Activated naive CD8-positive, alpha-beta T cell treated with anti-CD3 and anti-CD28 coated beads, Interleukin-2, amount 10 ng/mL, durations not matched to agents 7 days and 5 days (primary cell): ENCODE measurements around the gene CCDC116. TPM values are rescaled to one million over a fixed set of nuclear protein-coding genes. Genes with fewer than 3 reads are reported as not detected.

Experiments
- ATAC-seq: fragments of 150-1000 bp; cut with Tn5 transposase; one replicate; pipeline ENCODE4 v1.10.0; 2021; ENCODE audit warnings: low read depth, moderate library complexity
- POLR2A ChIA-PET: fragments of 350-600 bp; sonication (Branson Sonifier 250); formaldehyde crosslinking; loops from one replicate; lab custom pipeline; 2021; ENCODE audit warnings: antibody characterized with exemption; lab: Charles Lee
- DNase-seq: peaks from one replicate; pipeline ENCODE4 v3.0.0; 2021
- H3K27ac Mint-ChIP-seq: one replicate; pipeline ENCODE4 v1.8.0; 2022; ENCODE audit warnings: mild to moderate bottlenecking, mixed read lengths
- H3K27me3 Mint-ChIP-seq: one replicate; pipeline ENCODE4 v1.8.0; 2022; ENCODE audit warnings: mild to moderate bottlenecking, moderate library complexity, mixed read lengths
- H3K36me3 Mint-ChIP-seq: one replicate; pipeline ENCODE4 v1.8.0; 2021; ENCODE audit warnings: mild to moderate bottlenecking, mixed read lengths
- H3K4me1 Mint-ChIP-seq: one replicate; pipeline ENCODE4 v1.8.0; 2021; ENCODE audit warnings: mixed read lengths
- H3K4me3 Mint-ChIP-seq: one replicate; pipeline ENCODE4 v1.8.0; 2022; ENCODE audit warnings: mild to moderate bottlenecking, moderate library complexity, mixed read lengths
- H3K9me3 Mint-ChIP-seq: one replicate; pipeline ENCODE4 v1.8.0; 2021; ENCODE audit warnings: mixed read lengths
- total RNA-seq, 2 experiments: library from RNA; stranded (reverse); gene quantifications; one replicate each; pipeline ENCODE4 v1.2.3, GENCODE V29; 2021

Gene CCDC116
- total RNA-seq, 2 experiments from 2014 or later = 0.50 to 0.79 TPM

DNA sequence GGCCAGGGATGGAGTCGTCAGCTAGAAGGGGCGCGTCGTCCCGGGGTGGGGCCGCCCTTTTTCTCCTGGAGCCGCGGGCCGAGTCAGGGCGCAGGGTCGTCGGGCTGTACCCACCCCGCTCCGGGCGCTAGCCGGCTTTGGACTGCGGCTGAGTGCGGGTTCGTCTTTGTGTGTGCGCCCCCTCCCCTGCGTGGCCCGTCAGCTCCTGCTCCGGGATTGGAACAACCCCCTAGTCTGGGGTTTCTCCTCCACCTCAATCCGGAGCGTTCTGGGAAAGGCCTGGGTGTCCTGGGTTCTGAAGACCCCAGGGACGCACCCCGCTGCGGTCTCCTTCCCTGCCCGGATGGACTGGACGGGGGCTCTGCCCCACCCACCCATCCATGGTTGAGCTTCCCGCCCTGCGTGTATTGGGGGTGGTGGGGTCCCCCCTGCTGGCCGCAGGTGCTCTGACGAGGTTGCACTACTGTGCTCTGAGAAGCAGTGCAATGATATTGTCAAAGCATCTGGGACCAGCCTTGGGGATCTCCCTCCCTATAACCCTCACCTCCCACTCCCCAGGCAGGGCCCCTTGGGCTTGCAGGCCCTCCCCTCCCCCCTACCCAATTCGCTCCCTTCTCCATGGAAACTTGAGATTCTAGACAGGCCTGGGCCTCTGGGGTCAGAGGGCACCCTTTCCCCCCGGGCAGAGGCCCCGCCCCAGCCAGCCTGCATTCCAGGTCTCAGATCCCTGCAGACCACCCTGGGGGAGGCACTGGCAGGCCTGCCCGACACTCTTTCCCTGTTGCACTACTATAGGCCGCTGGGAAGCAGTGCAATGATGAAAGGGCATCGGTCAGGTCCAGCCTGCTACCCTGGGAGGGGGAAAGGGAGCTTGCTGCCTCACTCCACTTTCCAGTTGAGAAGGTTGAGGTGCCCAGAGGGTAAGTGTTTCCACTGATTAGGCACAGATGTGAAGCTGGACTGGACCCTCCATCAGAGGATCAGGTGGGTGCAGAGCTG lies 20.3 kb downstream of the CCDC116 start:
- ATAC-seq (peak; percentile 3), DNase-seq (no peak)
- POLR2A ChIA-PET = interaction anchor here (1.0 to 4.5 kb wide), 5 partner anchors 11 to 82 kb away, joined by 3 to 41 read pairs (median 5); partner anchors contain the start of genes PPIL2 and SDF2L1
- H3K4me3 Mint-ChIP-seq = peak overlapping the region; percentile 83
- no peaks in the 10 kb centered on the region for H3K9me3 Mint-ChIP-seq
- H3K27me3 Mint-ChIP-seq = no peaks in the 10 kb centered on the region
- peak overlapping the region; percentile 88 for H3K27ac Mint-ChIP-seq
- peaks cover 7% of the 10 kb centered on the region for H3K36me3 Mint-ChIP-seq
- peaks cover 26% of the 10 kb centered on the region for H3K4me1 Mint-ChIP-seq

DNA sequence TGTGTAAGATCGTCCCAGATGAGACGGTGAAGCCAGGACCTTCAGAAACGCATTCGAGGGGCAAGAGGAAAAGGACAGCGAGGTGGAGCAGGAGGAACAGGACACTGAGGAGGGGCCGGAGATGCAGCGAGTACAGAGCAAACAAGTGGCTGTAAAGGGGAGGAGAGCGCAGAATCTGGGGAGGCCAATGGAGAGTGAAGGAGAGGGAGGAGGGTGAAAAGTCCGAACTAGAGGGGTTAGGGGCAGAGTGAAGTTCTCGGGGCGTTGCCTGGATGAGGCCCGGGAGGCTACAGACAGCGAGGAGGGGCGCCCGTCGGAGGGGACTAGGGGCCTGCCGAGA lies 24.4 kb downstream of the CCDC116 start:
- peaks cover 6% of the 10 kb centered on the region for H3K36me3 Mint-ChIP-seq
- POLR2A ChIA-PET = interaction anchor here (0.7 to 2.2 kb wide), 3 partner anchors 9 to 28 kb away, joined by 3 to 11 read pairs (median 6); partner anchors contain the start of genes PPIL2, SDF2L1 and YDJC
- H3K4me3 Mint-ChIP-seq = peak overlapping the region; percentile 92
- no peaks in the 10 kb centered on the region for H3K27me3 Mint-ChIP-seq
- peak overlapping the region; percentile 88 for H3K27ac Mint-ChIP-seq
- H3K4me1 Mint-ChIP-seq = peaks cover 18% of the 10 kb centered on the region
- no peaks in the 10 kb centered on the region for H3K9me3 Mint-ChIP-seq
- no peak for ATAC-seq
- no peak for DNase-seq

DNA sequence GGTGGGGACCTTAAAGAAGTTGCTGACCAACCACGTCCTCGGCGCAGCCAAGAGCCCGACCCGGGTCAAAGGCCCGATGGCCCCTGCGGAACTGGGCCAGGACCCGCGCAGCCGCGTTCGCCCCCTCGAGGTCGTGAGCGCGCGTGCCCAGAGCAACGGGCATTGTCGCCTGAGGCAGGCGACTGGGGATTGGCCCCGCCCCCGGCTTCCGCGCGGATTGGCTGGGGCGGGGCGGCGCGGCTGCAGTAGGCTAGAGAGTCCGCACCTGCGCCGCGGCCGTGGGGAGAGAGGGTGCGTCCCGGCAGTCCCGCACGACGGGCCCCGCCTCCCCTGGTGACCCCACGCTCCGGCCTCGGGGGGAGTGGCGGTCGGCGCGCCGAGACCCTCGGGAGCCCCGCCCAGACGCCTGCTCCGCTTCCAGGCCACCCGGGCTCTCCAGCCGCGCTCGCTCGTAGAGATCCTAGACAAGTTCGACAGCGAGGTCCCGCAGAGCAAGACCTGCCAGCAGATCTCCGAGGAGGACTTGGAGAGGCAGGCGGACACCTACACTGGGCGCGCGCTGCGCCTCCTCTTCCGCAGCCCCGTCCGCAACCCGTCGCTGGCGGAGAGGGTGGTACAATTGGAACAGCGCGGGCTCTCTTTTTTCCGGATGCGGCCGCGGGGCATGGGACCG lies 24.9 kb downstream of the CCDC116 start:
- POLR2A ChIA-PET = interaction anchor here (0.7 to 2.1 kb wide), 10 partner anchors 8 to 325 kb away, joined by 3 to 12 read pairs (median 3); partner anchors contain the start of genes PPIL2, SDF2L1, TOP3B and YDJC
- peaks cover 18% of the 10 kb centered on the region for H3K4me1 Mint-ChIP-seq
- H3K9me3 Mint-ChIP-seq = no peaks in the 10 kb centered on the region
- H3K27ac Mint-ChIP-seq = peak overlapping the region; percentile 88
- no peaks in the 10 kb centered on the region for H3K27me3 Mint-ChIP-seq
- peak overlapping the region; percentile 92 for H3K4me3 Mint-ChIP-seq
- DNase-seq = peak; percentile 92
- peak; percentile 90 for ATAC-seq
- H3K36me3 Mint-ChIP-seq = peaks cover 6% of the 10 kb centered on the region

DNA sequence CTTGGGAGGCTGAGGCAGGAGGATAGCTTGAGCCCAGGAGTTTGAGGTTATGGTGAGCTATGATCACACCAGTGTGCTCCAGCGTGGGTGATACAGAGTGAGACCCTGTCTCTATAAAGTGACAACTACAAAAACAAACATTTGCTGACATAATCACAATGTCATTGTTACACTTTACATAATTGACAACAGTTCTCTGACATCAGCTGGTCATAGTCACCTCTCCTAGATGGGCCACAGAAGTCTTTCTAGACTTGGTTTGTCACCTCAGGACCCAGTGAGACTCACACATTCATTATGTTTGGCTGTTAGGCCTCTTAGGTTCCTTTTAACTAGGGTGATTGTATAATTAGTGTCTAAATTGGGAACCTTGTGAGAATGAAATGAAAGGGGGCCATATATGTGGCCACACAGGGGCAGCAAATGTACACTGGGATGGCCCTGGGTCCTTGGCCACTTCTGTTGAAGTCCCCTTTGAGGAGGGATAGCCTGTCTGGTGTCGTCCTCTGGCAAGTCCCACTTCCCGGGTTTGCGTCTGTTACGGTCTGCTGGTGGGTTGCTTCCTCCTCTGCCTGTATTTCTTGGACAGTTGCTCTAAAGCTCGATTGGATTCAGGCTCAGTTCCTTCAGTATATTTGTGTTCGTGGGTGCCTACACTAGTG lies 27.4 kb downstream of the CCDC116 start:
- Mint-ChIP-seq H3K36me3 (peaks cover 4% of the 10 kb centered on the region), H3K4me1 (peaks cover 17% of the 10 kb centered on the region), H3K9me3 (no peaks in the 10 kb centered on the region), H3K27me3 (no peaks in the 10 kb centered on the region), H3K27ac (no peak overlapping the region), H3K4me3 (no peak overlapping the region)
- no peak for ATAC-seq
- POLR2A ChIA-PET = interaction anchor here (0.7 to 0.9 kb wide), 2 partner anchors 31 to 321 kb away, joined by 3 to 5 read pairs; no protein-coding TSS in a partner anchor
- DNase-seq = no peak

DNA sequence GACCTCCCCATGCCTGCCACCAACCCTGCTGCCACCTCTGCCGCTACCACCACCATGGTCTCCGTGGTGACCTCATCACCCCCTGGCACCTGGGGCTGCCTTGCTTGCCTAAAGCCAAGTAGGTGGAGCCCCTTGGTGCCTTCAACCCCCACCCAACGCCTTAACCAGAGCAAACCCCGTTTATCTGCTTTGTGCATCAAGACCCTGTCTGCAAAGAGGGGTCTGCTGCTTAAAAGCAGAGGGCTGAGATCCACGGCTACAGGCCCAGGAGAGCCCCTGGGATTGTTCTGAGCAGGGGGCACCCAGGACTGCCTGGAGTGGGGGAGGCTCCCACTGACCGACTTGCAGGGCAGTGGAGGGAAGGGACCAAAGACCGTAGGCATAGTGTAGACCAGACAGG lies 28.3 kb downstream of the CCDC116 start:
- Mint-ChIP-seq H3K27me3 (no peaks in the 10 kb centered on the region), H3K36me3 (peaks cover 4% of the 10 kb centered on the region), H3K27ac (no peak overlapping the region), H3K4me3 (no peak overlapping the region), H3K9me3 (no peaks in the 10 kb centered on the region), H3K4me1 (peaks cover 23% of the 10 kb centered on the region)
- POLR2A ChIA-PET = no interaction called here
- ATAC-seq (no peak), DNase-seq (no peak)

DNA sequence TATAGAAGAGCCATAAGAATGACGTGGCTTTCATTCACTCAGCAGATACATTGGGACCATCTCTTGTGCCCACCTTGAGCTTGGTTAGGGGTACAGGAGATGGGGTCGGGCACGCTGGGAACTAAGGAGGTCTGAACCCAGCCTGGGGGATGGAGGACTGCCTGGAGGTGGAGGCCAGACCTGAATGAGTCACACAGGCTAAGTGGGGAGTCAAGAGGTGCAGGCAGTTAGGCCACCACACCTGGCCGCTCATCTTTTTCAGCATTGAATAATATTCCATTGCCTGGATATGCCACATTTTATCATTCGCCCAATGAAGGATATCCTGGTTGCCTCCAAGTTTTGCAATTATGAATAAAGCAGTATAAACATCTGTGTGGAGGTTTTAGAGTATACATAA lies 29.4 kb downstream of the CCDC116 start:
- no peak overlapping the region for H3K27ac Mint-ChIP-seq
- no peak overlapping the region for H3K4me3 Mint-ChIP-seq

DNA sequence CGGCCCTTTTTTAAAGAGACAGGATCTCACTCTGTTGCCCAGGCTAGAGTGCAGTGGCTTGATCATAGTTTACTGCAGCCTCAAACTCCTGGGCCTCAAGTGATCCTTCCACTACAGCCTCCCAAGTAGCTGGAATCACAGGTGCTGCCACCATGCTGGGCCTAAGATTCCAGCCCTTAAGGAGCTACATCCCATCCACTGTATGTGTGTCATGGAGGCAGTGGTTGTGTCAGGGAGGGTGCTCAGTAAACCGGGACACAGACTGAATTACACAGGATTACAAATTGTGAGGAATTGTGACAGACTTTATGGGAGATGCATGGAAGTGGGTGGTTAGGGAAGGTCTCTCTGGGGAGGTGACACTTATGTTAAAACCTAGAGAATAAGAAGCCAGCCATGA lies 31.2 kb downstream of the CCDC116 start:
- Mint-ChIP-seq H3K9me3 (no peaks in the 10 kb centered on the region), H3K4me3 (peak overlapping the region; percentile 61), H3K27me3 (no peaks in the 10 kb centered on the region), H3K27ac (peak overlapping the region; percentile 22), H3K36me3 (peaks cover 6% of the 10 kb centered on the region), H3K4me1 (peaks cover 15% of the 10 kb centered on the region)
- ATAC-seq (no peak), DNase-seq (no peak)
- POLR2A ChIA-PET = no interaction called here

More for the DNA sequence above, 29.4 kb downstream of the CCDC116 start:
- no peak for DNase-seq
- POLR2A ChIA-PET = no interaction called here
- H3K9me3 Mint-ChIP-seq = no peaks in the 10 kb centered on the region
- H3K27me3 Mint-ChIP-seq = no peaks in the 10 kb centered on the region
- H3K4me1 Mint-ChIP-seq = peaks cover 16% of the 10 kb centered on the region
- ATAC-seq = no peak
- H3K36me3 Mint-ChIP-seq = peaks cover 4% of the 10 kb centered on the region

DNA sequence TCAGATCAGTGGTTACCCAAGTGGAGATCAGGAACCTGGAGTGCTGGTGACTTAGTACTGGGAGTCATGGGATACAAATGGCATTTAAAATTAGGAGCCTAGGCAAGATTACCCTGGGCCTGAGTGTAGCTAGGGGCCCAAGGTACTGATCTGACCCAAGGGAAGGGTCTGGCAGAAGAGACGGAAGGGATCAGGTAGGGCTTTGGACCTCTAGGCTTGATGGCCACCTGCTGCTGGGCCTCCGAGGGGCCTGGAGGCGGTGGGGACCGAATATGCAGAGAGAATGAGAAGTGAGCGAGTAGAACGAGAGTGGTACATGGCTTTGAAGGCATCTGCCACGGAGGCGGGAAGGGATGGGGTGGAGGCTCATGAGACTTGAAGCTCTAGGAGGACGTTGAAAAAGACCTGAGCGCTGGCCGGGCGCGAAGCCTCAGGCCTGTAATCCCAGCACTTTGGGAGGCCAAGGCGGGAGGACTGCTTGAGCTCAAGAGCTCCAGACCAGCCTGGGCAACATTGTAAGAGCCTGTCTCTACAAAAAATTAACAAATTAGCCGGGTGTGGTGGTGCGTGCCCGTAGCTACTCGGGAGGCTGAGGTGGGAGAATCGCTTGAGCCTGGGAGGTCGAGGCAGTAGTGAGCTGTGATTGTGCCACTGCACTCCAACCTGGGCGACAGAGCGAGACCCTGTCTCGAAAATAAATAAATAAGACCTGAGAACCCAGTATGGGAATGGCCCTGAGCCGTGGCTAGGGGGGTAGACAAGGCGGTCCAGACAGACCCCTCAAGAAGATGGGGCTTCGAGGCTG lies 32.7 kb downstream of the CCDC116 start:
- H3K4me1 Mint-ChIP-seq = peaks cover 20% of the 10 kb centered on the region
- peak overlapping the region; percentile 94 for H3K4me3 Mint-ChIP-seq
- peak overlapping the region; percentile 97 for H3K27ac Mint-ChIP-seq
- POLR2A ChIA-PET = interaction anchor here (0.8 to 2.7 kb wide), 14 partner anchors 7 to 101 kb away, joined by 3 to 15 read pairs (median 4); partner anchors contain the start of genes SDF2L1, YDJC and YPEL1
- no peak for DNase-seq
- ATAC-seq = no peak
- H3K9me3 Mint-ChIP-seq = no peaks in the 10 kb centered on the region
- peaks cover 8% of the 10 kb centered on the region for H3K36me3 Mint-ChIP-seq
- no peaks in the 10 kb centered on the region for H3K27me3 Mint-ChIP-seq

DNA sequence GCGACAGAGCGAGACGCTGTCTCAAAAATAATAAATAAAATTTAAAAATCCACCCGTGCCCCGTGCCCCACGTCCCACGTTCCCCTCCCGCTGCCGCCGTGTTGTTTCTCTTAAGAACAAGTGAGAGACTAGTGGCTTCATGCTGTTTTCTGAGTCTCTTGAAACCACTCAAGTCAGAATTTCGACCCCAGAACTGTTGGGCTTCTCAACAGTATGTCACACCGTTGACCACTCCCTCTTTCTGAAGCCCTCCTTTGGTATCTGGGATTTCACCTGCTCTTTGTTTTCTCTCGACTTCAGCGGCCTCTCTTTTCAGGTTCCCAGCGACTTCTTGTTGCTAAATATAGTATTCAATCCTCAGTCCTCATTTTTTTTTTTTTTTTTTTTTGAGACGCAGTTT lies 34.2 kb downstream of the CCDC116 start:
- Mint-ChIP-seq H3K4me1 (peaks cover 23% of the 10 kb centered on the region), H3K27me3 (no peaks in the 10 kb centered on the region), H3K4me3 (peak overlapping the region; percentile 94), H3K27ac (peak overlapping the region; percentile 97), H3K9me3 (no peaks in the 10 kb centered on the region), H3K36me3 (peaks cover 11% of the 10 kb centered on the region)
- DNase-seq (no peak), ATAC-seq (no peak)
- POLR2A ChIA-PET = interaction anchor here (0.6 to 2.7 kb wide), 3 partner anchors 37 to 749 kb away, joined by 3 to 15 read pairs (median 5); partner anchors contain the start of gene YDJC

DNA sequence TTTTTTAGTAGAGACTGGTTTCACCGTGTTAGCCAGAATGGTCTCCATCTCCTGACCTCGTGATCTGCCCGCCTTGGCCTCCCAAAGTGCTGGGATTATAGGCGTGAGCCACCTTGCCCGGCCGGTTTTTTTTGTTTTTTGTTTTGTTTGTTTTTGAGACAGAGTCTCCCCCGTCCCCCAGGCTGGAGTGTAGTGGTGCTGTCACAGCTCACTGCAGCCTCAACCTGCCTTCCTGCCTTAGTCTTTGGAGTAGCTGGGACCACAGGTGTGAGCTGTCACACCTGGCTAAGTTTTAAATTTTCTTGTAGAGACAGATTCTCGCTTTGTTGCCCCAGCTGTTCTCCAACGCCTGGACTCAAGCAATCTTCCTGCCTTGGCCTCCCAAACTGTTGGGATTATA lies 36.5 kb downstream of the CCDC116 start:
- Mint-ChIP-seq H3K36me3 (peaks cover 9% of the 10 kb centered on the region), H3K27ac (no peak overlapping the region), H3K9me3 (no peaks in the 10 kb centered on the region), H3K27me3 (no peaks in the 10 kb centered on the region), H3K4me1 (peaks cover 23% of the 10 kb centered on the region), H3K4me3 (no peak overlapping the region)
- ATAC-seq = no peak
- POLR2A ChIA-PET = no interaction called here
- no peak for DNase-seq

DNA sequence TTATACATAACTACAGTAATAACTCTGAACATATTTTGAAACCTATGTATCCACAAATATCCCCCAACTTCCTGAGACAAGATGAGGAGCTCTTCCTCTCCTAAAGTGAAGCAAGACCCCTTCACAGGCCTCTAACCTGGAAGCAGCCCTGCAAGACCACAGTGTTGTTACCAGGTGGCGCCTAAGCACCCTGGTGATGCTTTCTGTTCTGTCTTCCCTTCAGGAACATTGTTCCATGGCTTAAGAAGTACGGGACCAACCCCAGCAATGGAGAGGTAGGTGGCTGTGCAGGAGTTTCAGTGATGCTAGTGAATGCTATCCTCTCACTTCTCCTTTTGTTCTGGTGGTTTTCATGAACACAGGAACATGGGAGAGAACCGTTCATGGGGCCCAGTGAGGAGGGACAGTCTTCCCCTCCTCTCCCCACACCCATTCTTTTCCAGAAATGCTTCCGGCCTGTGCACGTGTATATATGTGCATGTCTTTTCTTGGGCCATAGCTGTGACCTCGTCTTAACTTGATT lies 39.6 kb downstream of the CCDC116 start:
- ATAC-seq = no peak
- peaks cover 25% of the 10 kb centered on the region for H3K36me3 Mint-ChIP-seq
- H3K27me3 Mint-ChIP-seq = no peaks in the 10 kb centered on the region
- H3K4me3 Mint-ChIP-seq = no peak overlapping the region
- peaks cover 12% of the 10 kb centered on the region for H3K4me1 Mint-ChIP-seq
- no peak for DNase-seq
- POLR2A ChIA-PET = no interaction called here
- no peak overlapping the region for H3K27ac Mint-ChIP-seq
- no peaks in the 10 kb centered on the region for H3K9me3 Mint-ChIP-seq
